Measurements from ENCODE around the gene TPH2.

Gene TPH2

DNA sequence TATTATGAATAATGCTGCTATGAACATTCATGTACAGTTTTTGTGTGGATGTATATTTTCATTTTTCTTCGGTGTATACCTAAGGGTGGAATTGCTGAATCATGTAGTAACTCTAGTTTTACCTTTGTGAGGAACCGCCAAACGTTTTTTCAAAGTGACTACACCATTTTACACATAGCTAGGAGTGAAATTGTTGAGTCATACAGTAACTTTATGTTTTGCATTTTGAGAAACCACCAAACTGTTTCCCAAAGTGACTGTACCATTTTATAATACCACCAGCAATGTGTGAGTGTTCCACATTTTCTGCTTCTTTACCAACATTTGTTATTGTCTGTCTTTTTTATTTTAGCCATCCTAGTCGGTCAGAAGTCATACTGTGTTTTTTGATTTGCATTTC lies 3.1 kb upstream of the TPH2 start:
- no peak overlapping the region for H3K4me3 ChIP-seq (ENCODE audit: low read depth, low read length)
- no peak for DNase-seq (ENCODE audit: low read depth)
- in situ Hi-C loops (cut with HindIII; ENCODE audit: low sequenced_read_pairs): no loop called here
- TF ChIP-seq, protein P1, sequence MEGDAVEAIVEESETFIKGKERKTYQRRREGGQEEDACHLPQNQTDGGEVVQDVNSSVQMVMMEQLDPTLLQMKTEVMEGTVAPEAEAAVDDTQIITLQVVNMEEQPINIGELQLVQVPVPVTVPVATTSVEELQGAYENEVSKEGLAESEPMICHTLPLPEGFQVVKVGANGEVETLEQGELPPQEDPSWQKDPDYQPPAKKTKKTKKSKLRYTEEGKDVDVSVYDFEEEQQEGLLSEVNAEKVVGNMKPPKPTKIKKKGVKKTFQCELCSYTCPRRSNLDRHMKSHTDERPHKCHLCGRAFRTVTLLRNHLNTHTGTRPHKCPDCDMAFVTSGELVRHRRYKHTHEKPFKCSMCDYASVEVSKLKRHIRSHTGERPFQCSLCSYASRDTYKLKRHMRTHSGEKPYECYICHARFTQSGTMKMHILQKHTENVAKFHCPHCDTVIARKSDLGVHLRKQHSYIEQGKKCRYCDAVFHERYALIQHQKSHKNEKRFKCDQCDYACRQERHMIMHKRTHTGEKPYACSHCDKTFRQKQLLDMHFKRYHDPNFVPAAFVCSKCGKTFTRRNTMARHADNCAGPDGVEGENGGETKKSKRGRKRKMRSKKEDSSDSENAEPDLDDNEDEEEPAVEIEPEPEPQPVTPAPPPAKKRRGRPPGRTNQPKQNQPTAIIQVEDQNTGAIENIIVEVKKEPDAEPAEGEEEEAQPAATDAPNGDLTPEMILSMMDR (IDR thresholded peaks at IDR 0.05; ENCODE audit: low read depth, low read length, missing control alignments): no peak

DNA sequence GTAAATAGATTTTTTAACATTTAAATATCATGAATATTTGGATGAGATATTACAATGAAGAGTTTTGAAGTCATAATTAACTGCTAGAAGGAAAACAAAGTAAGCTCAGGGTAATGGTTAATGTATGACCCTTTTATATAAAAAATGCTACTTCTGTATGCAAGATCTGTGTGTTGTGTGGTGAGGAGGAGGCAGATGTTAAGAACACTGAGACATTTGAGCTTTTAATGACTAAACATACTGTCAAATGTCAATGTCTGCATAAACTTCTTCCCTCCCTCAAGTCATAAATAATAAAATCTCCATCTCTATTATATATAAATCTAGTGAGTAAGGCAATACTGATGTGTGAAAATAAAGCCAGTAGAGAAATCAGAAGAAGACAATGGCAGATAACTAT lies 1.4 kb downstream of the TPH2 start:
- no peak overlapping the region for H3K4me3 ChIP-seq (ENCODE audit: low read depth, low read length)
- TF ChIP-seq, protein P1 (IDR thresholded peaks at IDR 0.05; ENCODE audit: low read depth, low read length, missing control alignments): no peak
- in situ Hi-C loops (cut with HindIII; ENCODE audit: low sequenced_read_pairs): loop anchor here (5.0 kb wide), 1 partner anchor 33 kb away; no protein-coding TSS in a partner anchor
- DNase-seq (ENCODE audit: low read depth): no peak

DNA sequence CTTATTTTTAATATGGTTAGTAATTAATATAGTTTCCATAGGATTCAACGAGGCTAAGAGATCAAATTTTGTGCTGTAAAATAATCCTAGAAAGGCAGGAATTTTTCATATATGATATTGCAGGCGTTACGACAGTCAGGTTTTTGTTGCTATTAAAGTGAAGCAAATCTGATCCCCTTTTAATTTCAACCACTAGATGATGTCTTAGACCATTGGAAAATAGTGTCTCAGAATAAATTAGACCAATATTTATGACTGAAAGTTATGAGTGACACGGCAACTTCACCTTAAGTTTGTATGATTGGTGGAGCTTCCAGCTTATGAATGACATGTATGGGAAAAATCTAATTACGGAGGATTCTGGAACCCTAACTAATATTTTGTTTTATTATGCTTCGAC lies 2.5 kb downstream of the TPH2 start:
- in situ Hi-C loops (cut with HindIII; ENCODE audit: low sequenced_read_pairs): loop anchor here (5.0 kb wide), 1 partner anchor 34 kb away; no protein-coding TSS in a partner anchor
- no peak overlapping the region for H3K4me3 ChIP-seq (ENCODE audit: low read depth, low read length)
- no peak for DNase-seq (ENCODE audit: low read depth)
- TF ChIP-seq, protein P1 (IDR thresholded peaks at IDR 0.05; ENCODE audit: low read depth, low read length, missing control alignments): no peak

DNA sequence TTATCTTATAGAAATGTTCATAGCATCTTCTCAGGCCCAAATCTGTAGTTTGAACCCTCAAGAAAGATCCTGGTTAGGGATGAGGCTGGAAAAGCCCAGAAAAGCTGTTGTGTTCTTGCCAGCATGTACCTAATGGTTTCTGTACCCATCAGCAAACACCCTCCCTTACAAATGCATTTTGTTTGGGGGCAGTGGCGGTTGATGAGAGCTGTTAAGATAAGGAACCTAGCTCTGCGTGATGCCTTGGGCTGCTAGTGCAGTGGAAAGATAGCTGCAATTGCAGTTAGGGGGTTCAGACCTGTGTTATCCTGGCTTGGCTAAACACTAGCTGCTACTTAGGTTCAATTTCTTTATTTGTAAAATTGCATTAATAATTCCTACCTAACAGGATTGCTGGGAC lies 3.6 kb downstream of the TPH2 start:
- in situ Hi-C loops (cut with HindIII; ENCODE audit: low sequenced_read_pairs): loop anchor here (5.0 kb wide), 1 partner anchor 35 kb away; no protein-coding TSS in a partner anchor
- H3K4me3 ChIP-seq (ENCODE audit: low read depth, low read length): no peak overlapping the region
- TF ChIP-seq, protein P1 (IDR thresholded peaks at IDR 0.05; ENCODE audit: low read depth, low read length, missing control alignments): no peak
- no peak for DNase-seq (ENCODE audit: low read depth)

DNA sequence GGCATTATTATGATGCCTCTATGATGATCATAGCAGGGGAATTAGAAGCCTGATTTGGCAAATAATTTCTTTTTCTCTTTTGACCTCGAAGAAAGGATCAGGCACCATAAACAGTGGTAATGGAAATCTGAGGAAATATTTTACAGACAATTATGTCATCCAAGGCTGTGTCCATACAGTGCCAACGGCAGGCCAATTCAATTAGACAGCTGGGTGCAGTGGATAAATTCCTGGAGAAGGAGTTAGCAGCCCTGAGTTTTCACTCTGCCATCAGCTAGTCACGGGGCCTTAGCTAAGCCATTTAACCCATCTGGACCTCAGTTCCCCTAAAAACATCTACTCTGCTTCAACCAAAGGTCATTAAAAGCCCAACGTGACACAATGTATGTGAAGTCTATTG lies 4.1 kb downstream of the TPH2 start:
- TF ChIP-seq, protein P1 (IDR thresholded peaks at IDR 0.05; ENCODE audit: low read depth, low read length, missing control alignments): no peak
- no peak for DNase-seq (ENCODE audit: low read depth)
- H3K4me3 ChIP-seq (ENCODE audit: low read depth, low read length): no peak overlapping the region
- in situ Hi-C loops (cut with HindIII; ENCODE audit: low sequenced_read_pairs): loop anchor here (5.0 kb wide), 1 partner anchor 35 kb away; no protein-coding TSS in a partner anchor

DNA sequence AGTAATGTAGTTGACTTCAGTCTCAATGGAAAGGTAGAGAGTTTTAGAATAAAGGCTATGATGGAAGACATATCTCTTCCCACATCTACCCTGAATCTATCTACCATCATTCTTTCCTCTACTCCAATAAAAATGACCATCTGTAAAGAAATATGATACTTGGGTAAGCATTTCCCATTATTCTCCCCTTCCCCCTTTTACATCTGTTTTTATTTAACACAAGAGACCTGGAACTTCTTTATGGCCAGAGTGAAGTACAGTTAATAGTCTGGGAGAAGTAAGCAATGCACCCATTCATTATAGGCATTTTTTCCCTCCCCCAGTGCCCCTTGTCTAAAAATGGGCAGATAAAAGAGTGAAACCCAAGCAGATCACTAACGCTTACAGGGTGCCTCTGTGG lies 6.5 kb downstream of the TPH2 start:
- in situ Hi-C loops (cut with HindIII; ENCODE audit: low sequenced_read_pairs): no loop called here

More for the DNA sequence above, 6.5 kb downstream of the TPH2 start:
- no peak for DNase-seq (ENCODE audit: low read depth)
- no peak overlapping the region for H3K4me3 ChIP-seq (ENCODE audit: low read depth, low read length)
- TF ChIP-seq, protein P1 (IDR thresholded peaks at IDR 0.05; ENCODE audit: low read depth, low read length, missing control alignments): no peak

All from astrocyte of the cerebellum (primary cell).